WTC11 (cell line): ENCODE results near the gene TBC1D19. TPM values are rescaled to one million over a fixed set of nuclear protein-coding genes. Genes with fewer than 3 reads are reported as not detected.

Experiments
- ATAC-seq: fragments of 200-7000 bp; cut with Tn5 transposase; 2 replicates; pipeline ENCODE4 v1.10.0; 2021; ENCODE audit warnings: mild to moderate bottlenecking, moderate library complexity
- CTCF ChIA-PET: fragments of 300-600 bp; sonication (Branson Sonifier 250); formaldehyde crosslinking; loops from one replicate; lab custom pipeline; 2021; ENCODE audit warnings: antibody characterized with exemption; lab: Charles Lee
- POLR2A ChIA-PET: fragments of 350-600 bp; sonication (Branson Sonifier 250); formaldehyde crosslinking; loops from one replicate; lab custom pipeline; 2021; ENCODE audit warnings: antibody characterized with exemption; lab: Charles Lee
- DNase-seq: peaks from one replicate; pipeline ENCODE4 v3.0.0; 2021; ENCODE audit warnings: low spot score
- H3K27ac Mint-ChIP-seq: 2 replicates; pipeline ENCODE4 v1.8.0; 2021; ENCODE audit warnings: mixed read lengths
- H3K27me3 Mint-ChIP-seq: 2 replicates; pipeline ENCODE4 v1.8.0; 2021; ENCODE audit warnings: low read depth, mild to moderate bottlenecking, moderate library complexity, mixed read lengths
- H3K36me3 Mint-ChIP-seq: 2 replicates; pipeline ENCODE4 v1.8.0; 2021; ENCODE audit warnings: mixed read lengths
- H3K4me1 Mint-ChIP-seq: 2 replicates; pipeline ENCODE4 v1.8.0; 2022; ENCODE audit warnings: mixed read lengths
- H3K4me3 Mint-ChIP-seq: 2 replicates; pipeline ENCODE4 v1.8.0; 2021; ENCODE audit warnings: mild to moderate bottlenecking, moderate library complexity, mixed read lengths
- H3K9me3 Mint-ChIP-seq: 2 replicates; pipeline ENCODE4 v1.8.0; 2021; ENCODE audit warnings: mixed read lengths
- ETV6 ChIP-seq: sonication (generic); formaldehyde crosslinking; IDR thresholded peaks from 2 replicates; pipeline ENCODE4 v1.8.1; 2022; ENCODE audit warnings: mild to moderate bottlenecking, missing genetic modification reagents
- FOXJ3 ChIP-seq: sonication (generic); formaldehyde crosslinking; IDR thresholded peaks from 2 replicates; pipeline ENCODE4 v1.9.0; 2021; ENCODE audit warnings: missing genetic modification reagents, mild to moderate bottlenecking, borderline replicate concordance
- FOXK1 ChIP-seq: sonication (generic); formaldehyde crosslinking; IDR thresholded peaks from 2 replicates; pipeline ENCODE4 v1.8.0; 2022; ENCODE audit warnings: mild to moderate bottlenecking, moderate library complexity, missing genetic modification reagents
- KAT7 ChIP-seq: sonication (generic); formaldehyde crosslinking; IDR thresholded peaks from 2 replicates; pipeline ENCODE4 v1.8.1; 2023; ENCODE audit warnings: missing genetic modification reagents, mild to moderate bottlenecking, borderline replicate concordance
- MYBL2 ChIP-seq: sonication (generic); formaldehyde crosslinking; IDR thresholded peaks from 2 replicates; pipeline ENCODE4 v1.8.1; 2023; ENCODE audit warnings: mild to moderate bottlenecking, moderate library complexity, missing genetic modification reagents
- NFE2L1 ChIP-seq: sonication (generic); formaldehyde crosslinking; IDR thresholded peaks from 2 replicates; pipeline ENCODE4 v1.8.1; 2023; ENCODE audit warnings: missing genetic modification reagents
- NR1H2 ChIP-seq: sonication (generic); formaldehyde crosslinking; IDR thresholded peaks from 2 replicates; pipeline ENCODE4 v1.9.0; 2021; ENCODE audit warnings: mild to moderate bottlenecking, moderate library complexity, missing genetic modification reagents
- NR2C2 ChIP-seq: sonication (generic); formaldehyde crosslinking; IDR thresholded peaks from 2 replicates; pipeline ENCODE4 v1.8.0; 2022; ENCODE audit warnings: mild to moderate bottlenecking, missing genetic modification reagents
- SMAD3 ChIP-seq: sonication (generic); formaldehyde crosslinking; IDR thresholded peaks from 2 replicates; pipeline ENCODE4 v1.8.0; 2022; ENCODE audit warnings: missing genetic modification reagents, mild to moderate bottlenecking, borderline replicate concordance
- total RNA-seq: library from RNA; stranded (reverse); gene quantifications from 3 replicates; pipeline ENCODE4 v1.2.3, GENCODE V29; 2021
- TF ChIP-seq, protein P1 (sequence below): sonication (generic); formaldehyde crosslinking; IDR thresholded peaks from 2 replicates; pipeline ENCODE4 v1.8.0; 2022; ENCODE audit warnings: mild to moderate bottlenecking, missing genetic modification reagents
- TF ChIP-seq, protein P2 (sequence below): sonication (generic); formaldehyde crosslinking; IDR thresholded peaks from 2 replicates; pipeline ENCODE4 v1.8.1; 2022; ENCODE audit warnings: mild to moderate bottlenecking, missing genetic modification reagents, moderate library complexity, borderline replicate concordance
- TF ChIP-seq, protein P3 (sequence below): fragments of 250-450 bp; sonication (Bioruptor Pico); conservative IDR thresholded peaks from 2 replicates; pipeline ENCODE4 v1.9.0; 2021; ENCODE audit warnings: mild to moderate bottlenecking
- TF ChIP-seq, protein P4 (sequence below): sonication (generic); formaldehyde crosslinking; IDR thresholded peaks from 2 replicates; pipeline ENCODE4 v1.8.1; 2023; ENCODE audit warnings: mild to moderate bottlenecking, missing genetic modification reagents
- TF ChIP-seq, protein P5 (sequence below): sonication (generic); formaldehyde crosslinking; IDR thresholded peaks from 2 replicates; pipeline ENCODE4 v1.8.0; 2023; ENCODE audit warnings: mild to moderate bottlenecking, missing genetic modification reagents
- TF ChIP-seq, protein P6 (sequence below): sonication (generic); formaldehyde crosslinking; IDR thresholded peaks from 2 replicates; pipeline ENCODE4 v1.8.0; 2022; ENCODE audit warnings: mild to moderate bottlenecking, missing genetic modification reagents
- TF ChIP-seq, protein P7 (sequence below): sonication (generic); formaldehyde crosslinking; IDR thresholded peaks from 2 replicates; pipeline ENCODE4 v1.8.1; 2022; ENCODE audit warnings: low read depth, mild to moderate bottlenecking, moderate library complexity, missing genetic modification reagents, borderline replicate concordance

Gene TBC1D19
- total RNA-seq, 1 experiment from 2014 or later: 2.1 TPM

DNA sequence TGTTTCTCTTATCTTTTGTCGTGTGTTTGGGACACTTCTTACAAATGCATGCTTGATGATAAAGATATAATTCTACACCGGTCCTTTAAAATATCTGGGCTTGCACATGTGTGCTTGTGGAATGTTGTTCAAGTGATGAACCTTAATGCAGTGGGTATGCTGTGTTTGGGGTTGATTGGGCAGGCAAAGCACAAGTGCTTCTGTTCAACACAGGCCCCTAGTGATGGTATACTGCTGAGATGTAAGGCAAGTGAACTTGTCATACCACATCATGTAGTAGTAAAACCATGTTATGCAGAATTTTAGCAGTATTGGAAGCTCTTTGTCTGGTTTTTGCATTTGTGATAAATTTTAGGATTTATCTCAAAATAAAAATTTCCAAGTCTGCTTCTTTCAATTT lies 23.9 kb downstream of the TBC1D19 start:
- POLR2A ChIA-PET: no interaction called here
- Mint-ChIP-seq H3K4me1 (peaks cover 14% of the 10 kb centered on the region), H3K9me3 (peaks cover 4% of the 10 kb centered on the region), H3K4me3 (no peak overlapping the region), H3K36me3 (no peaks in the 10 kb centered on the region)
- no peak for DNase-seq
- TF ChIP-seq, protein P1, sequence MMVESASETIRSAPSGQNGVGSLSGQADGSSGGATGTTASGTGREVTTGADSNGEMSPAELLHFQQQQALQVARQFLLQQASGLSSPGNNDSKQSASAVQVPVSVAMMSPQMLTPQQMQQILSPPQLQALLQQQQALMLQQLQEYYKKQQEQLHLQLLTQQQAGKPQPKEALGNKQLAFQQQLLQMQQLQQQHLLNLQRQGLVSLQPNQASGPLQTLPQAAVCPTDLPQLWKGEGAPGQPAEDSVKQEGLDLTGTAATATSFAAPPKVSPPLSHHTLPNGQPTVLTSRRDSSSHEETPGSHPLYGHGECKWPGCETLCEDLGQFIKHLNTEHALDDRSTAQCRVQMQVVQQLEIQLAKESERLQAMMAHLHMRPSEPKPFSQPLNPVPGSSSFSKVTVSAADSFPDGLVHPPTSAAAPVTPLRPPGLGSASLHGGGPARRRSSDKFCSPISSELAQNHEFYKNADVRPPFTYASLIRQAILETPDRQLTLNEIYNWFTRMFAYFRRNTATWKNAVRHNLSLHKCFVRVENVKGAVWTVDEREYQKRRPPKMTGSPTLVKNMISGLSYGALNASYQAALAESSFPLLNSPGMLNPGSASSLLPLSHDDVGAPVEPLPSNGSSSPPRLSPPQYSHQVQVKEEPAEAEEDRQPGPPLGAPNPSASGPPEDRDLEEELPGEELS: no peak
- TF ChIP-seq, protein P2, sequence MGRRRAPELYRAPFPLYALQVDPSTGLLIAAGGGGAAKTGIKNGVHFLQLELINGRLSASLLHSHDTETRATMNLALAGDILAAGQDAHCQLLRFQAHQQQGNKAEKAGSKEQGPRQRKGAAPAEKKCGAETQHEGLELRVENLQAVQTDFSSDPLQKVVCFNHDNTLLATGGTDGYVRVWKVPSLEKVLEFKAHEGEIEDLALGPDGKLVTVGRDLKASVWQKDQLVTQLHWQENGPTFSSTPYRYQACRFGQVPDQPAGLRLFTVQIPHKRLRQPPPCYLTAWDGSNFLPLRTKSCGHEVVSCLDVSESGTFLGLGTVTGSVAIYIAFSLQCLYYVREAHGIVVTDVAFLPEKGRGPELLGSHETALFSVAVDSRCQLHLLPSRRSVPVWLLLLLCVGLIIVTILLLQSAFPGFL (CRISPR knock-in tag): no peak
- TF ChIP-seq, protein P3, sequence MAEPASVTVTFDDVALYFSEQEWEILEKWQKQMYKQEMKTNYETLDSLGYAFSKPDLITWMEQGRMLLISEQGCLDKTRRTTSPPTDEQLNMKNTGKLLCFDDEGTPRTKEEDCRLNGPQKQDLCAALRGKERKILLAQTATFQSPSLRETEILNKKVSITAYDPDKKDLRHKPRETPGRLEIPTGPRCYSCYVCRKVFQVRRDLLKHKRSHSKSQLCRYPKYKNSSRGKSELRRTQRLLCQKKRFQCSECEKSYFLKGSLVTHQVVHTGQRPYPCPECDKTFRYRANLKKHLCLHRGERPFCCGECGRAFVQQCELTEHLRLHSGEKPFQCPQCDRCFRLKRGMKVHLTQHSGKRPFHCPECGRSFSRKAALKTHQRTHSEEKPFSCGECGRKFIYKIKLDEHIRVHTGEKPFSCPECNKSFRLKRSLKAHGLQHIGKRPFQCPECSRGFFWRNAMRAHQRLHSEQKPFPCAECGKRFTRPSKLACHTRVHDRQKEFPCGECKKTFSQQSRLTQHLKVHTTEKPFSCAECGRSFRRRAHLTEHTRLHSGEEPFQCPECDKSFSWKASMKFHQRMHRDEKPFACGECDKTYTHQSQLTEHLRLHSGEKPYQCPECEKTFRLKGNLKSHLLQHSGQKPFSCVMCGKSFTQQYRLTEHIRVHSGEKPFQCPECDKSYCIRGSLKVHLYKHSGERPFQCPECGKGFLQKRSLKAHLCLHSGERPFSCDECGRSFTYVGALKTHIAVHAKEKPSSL (CRISPR knock-in tag): no peak
- TF ChIP-seq FOXJ3 (CRISPR knock-in tag) (no peak), KAT7 (CRISPR knock-in tag) (no peak), ETV6 (CRISPR knock-in tag) (no peak), MYBL2 (CRISPR knock-in tag) (no peak), FOXK1 (CRISPR knock-in tag) (no peak), NFE2L1 (no peak), NR2C2 (no peak), NR1H2 (CRISPR knock-in tag) (no peak), SMAD3 (CRISPR knock-in tag) (no peak)
- TF ChIP-seq, protein P4, sequence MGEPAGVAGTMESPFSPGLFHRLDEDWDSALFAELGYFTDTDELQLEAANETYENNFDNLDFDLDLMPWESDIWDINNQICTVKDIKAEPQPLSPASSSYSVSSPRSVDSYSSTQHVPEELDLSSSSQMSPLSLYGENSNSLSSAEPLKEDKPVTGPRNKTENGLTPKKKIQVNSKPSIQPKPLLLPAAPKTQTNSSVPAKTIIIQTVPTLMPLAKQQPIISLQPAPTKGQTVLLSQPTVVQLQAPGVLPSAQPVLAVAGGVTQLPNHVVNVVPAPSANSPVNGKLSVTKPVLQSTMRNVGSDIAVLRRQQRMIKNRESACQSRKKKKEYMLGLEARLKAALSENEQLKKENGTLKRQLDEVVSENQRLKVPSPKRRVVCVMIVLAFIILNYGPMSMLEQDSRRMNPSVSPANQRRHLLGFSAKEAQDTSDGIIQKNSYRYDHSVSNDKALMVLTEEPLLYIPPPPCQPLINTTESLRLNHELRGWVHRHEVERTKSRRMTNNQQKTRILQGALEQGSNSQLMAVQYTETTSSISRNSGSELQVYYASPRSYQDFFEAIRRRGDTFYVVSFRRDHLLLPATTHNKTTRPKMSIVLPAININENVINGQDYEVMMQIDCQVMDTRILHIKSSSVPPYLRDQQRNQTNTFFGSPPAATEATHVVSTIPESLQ (CRISPR knock-in tag): no peak
- TF ChIP-seq, protein P5, sequence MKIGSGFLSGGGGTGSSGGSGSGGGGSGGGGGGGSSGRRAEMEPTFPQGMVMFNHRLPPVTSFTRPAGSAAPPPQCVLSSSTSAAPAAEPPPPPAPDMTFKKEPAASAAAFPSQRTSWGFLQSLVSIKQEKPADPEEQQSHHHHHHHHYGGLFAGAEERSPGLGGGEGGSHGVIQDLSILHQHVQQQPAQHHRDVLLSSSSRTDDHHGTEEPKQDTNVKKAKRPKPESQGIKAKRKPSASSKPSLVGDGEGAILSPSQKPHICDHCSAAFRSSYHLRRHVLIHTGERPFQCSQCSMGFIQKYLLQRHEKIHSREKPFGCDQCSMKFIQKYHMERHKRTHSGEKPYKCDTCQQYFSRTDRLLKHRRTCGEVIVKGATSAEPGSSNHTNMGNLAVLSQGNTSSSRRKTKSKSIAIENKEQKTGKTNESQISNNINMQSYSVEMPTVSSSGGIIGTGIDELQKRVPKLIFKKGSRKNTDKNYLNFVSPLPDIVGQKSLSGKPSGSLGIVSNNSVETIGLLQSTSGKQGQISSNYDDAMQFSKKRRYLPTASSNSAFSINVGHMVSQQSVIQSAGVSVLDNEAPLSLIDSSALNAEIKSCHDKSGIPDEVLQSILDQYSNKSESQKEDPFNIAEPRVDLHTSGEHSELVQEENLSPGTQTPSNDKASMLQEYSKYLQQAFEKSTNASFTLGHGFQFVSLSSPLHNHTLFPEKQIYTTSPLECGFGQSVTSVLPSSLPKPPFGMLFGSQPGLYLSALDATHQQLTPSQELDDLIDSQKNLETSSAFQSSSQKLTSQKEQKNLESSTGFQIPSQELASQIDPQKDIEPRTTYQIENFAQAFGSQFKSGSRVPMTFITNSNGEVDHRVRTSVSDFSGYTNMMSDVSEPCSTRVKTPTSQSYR (CRISPR knock-in tag): no peak
- TF ChIP-seq, protein P6, sequence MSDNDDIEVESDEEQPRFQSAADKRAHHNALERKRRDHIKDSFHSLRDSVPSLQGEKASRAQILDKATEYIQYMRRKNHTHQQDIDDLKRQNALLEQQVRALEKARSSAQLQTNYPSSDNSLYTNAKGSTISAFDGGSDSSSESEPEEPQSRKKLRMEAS (CRISPR knock-in tag): no peak
- TF ChIP-seq, protein P7, sequence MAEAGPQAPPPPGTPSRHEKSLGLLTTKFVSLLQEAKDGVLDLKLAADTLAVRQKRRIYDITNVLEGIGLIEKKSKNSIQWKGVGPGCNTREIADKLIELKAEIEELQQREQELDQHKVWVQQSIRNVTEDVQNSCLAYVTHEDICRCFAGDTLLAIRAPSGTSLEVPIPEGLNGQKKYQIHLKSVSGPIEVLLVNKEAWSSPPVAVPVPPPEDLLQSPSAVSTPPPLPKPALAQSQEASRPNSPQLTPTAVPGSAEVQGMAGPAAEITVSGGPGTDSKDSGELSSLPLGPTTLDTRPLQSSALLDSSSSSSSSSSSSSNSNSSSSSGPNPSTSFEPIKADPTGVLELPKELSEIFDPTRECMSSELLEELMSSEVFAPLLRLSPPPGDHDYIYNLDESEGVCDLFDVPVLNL: no peak
- TF ChIP-seq, all 79 proteins: peak for 0
- ATAC-seq: no peak
- Mint-ChIP-seq H3K27ac (no peak overlapping the region), H3K27me3 (no peaks in the 10 kb centered on the region)
- CTCF ChIA-PET: no interaction called here
